Endothelial cell of umbilical vein (primary cell): Measurements from ENCODE around the gene SLC7A8. TPM values are rescaled to one million over a fixed set of nuclear protein-coding genes. Genes with fewer than 3 reads are reported as not detected.

ENCODE experiments used
- BruUV-seq: library from RNA; stranded (reverse); fragments of 400-500 nt; replicated peaks from 2 replicates; lab custom pipeline; 2021; lab: Mats Ljungman, UMichigan
- CTCF ChIA-PET: fragments of 300-600, 350-600 bp; sonication (Branson Sonifier 250); formaldehyde crosslinking; loops from one replicate; lab custom pipeline; 2021; ENCODE audit warnings: antibody characterized with exemption, inconsistent platforms; lab: Charles Lee
- POLR2A ChIA-PET: fragments of 300-600, 350-600 bp; sonication (Branson Sonifier 250); formaldehyde crosslinking; loops from one replicate; lab custom pipeline; 2021; ENCODE audit warnings: antibody characterized with exemption, inconsistent platforms; lab: Charles Lee
- DNase-seq: peaks from one replicate; pipeline ENCODE4 v3.0.0-alpha.2; 2011; ENCODE audit warnings: low read depth, low spot score
- FAIRE-seq: peaks from 2 replicates; lab custom pipeline; 2011; peaks lifted over from hg19 to GRCh38; lab: Jason Lieb, UNC
- H2AFZ ChIP-seq: 2 replicates; pipeline ENCODE4 v1.6.0; 2012; ENCODE audit warnings: low read depth, low read length, control low read depth, inconsistent platforms
- H3K27ac ChIP-seq: 2 replicates; pipeline ENCODE4 v1.5.1; 2011; ENCODE audit warnings: low read depth, mild to moderate bottlenecking, control low read depth, low read length, moderate library complexity; ENCODE audit not compliant: insufficient read depth
- H3K27me3 ChIP-seq, 2 experiments: 2 replicates each; pipeline versions ENCODE4 v1.6.0 to v1.6.1; 2011; ENCODE audit warnings: low read length in 2 of 2, mixed read lengths in 1 of 2; ENCODE audit not compliant: control insufficient read depth in 2 of 2, insufficient read depth in 2 of 2
- H3K36me3 ChIP-seq, 2 experiments: 2 replicates in 1 of 2; 3 replicates in 1 of 2; pipeline ENCODE4 v1.5.1; 2011; ENCODE audit warnings: low read length in 2 of 2, mild to moderate bottlenecking in 1 of 2, moderate library complexity in 1 of 2; ENCODE audit not compliant: control insufficient read depth in 2 of 2, insufficient read depth in 2 of 2; ENCODE audit errors: extremely low read depth in 1 of 2
- H3K4me1 ChIP-seq: 3 replicates; pipeline ENCODE4 v1.5.1; 2011; ENCODE audit warnings: mild to moderate bottlenecking, low read length; ENCODE audit not compliant: control insufficient read depth, insufficient read depth; ENCODE audit errors: extremely low read depth
- H3K4me2 ChIP-seq: 2 replicates; pipeline ENCODE4 v1.6.1; 2011; ENCODE audit warnings: low read length, control low read depth, mixed read lengths; ENCODE audit not compliant: insufficient read depth
- H3K4me3 ChIP-seq, 3 experiments: fragments of 200-600 bp in 1 of 3; sonication (generic), shearing (Covaris generic) in 1 of 3; replicated peaks in 1 of 3; 2 replicates each; pipeline ENCODE4 v1.5.1; 2011 to 2016; ENCODE audit warnings: control low read depth in 3 of 3, low read length in 3 of 3, mild to moderate bottlenecking in 2 of 3, inconsistent platforms in 1 of 3, low read depth in 1 of 3, moderate library complexity in 1 of 3; ENCODE audit not compliant: insufficient read depth in 1 of 3
- H3K79me2 ChIP-seq: 2 replicates; pipeline ENCODE4 v1.6.0; 2012; ENCODE audit warnings: low read length, inconsistent platforms; ENCODE audit not compliant: control insufficient read depth, insufficient read depth
- H3K9ac ChIP-seq: replicated peaks from 2 replicates; pipeline ENCODE3; 2011; ENCODE audit warnings: low read length, control low read depth; ENCODE audit not compliant: insufficient read depth; ENCODE audit errors: extremely low read depth
- H3K9me1 ChIP-seq: replicated peaks from 3 replicates; pipeline ENCODE4 v1.6.0; 2011; ENCODE audit warnings: mild to moderate bottlenecking, low read length; ENCODE audit not compliant: control insufficient read depth, insufficient read depth; ENCODE audit errors: extremely low read depth
- H3K9me3 ChIP-seq: replicated peaks from 2 replicates; pipeline ENCODE4 v1.5.1; 2012; ENCODE audit warnings: low read length, inconsistent platforms; ENCODE audit not compliant: control insufficient read depth, insufficient read depth
- H4K20me1 ChIP-seq: replicated peaks from 2 replicates; pipeline ENCODE3; 2011; ENCODE audit warnings: mild to moderate bottlenecking, low read length; ENCODE audit not compliant: control insufficient read depth, insufficient read depth; ENCODE audit errors: extremely low read depth
- EZH2 ChIP-seq: IDR thresholded peaks from 2 replicates; pipeline ENCODE4 v1.6.1; 2012; ENCODE audit warnings: borderline replicate concordance, low read depth, mild to moderate bottlenecking, moderate library complexity, low read length, inconsistent platforms; ENCODE audit not compliant: severe bottlenecking
- FOS ChIP-seq: IDR thresholded peaks from 2 replicates; pipeline ENCODE4 v1.6.1; 2011; ENCODE audit warnings: mild to moderate bottlenecking, low read length, moderate library complexity, borderline replicate concordance; ENCODE audit not compliant: insufficient read depth
- JUN ChIP-seq: IDR thresholded peaks from 2 replicates; pipeline ENCODE4 v1.6.1; 2011; ENCODE audit warnings: borderline replicate concordance, low read depth; ENCODE audit not compliant: insufficient read length, insufficient read depth
- MYC ChIP-seq: IDR thresholded peaks from one replicate; pipeline ENCODE4 v1.6.1; 2011; ENCODE audit warnings: mild to moderate bottlenecking, low read depth, low read length
- POLR2AphosphoS5 ChIP-seq: IDR thresholded peaks from 2 replicates; pipeline ENCODE4 v1.6.1; 2012; ENCODE audit warnings: low read depth, mild to moderate bottlenecking, control low read depth, low read length, moderate library complexity; ENCODE audit not compliant: insufficient read depth
- dilution Hi-C: fragments of 300-500 bp; cut with MboI; formaldehyde crosslinking; loops from one replicate; pipeline ENCODE4 v1.15.0; 2019; ENCODE audit warnings: low sequenced_read_pairs; ENCODE audit not compliant: extremely low pct_ligation_motif_present
- intact Hi-C: fragments of 100-400 bp; cut with micrococcal nuclease; formaldehyde crosslinking; loops from one replicate; pipeline ENCODE4 v1.10.0; 2022
- polyA plus RNA-seq, 4 experiments: library from polyadenylated mRNA; depleted of rRNA in 3 of 4; stranded (reverse) in 3 of 4; unstranded in 1 of 4; fragments of >200 nt; gene quantifications; 2 replicates each; pipeline versions ENCODE4 v1.2.1 to v1.2.3, GENCODE V29; 2011 to 2012; ENCODE audit warnings: missing spikeins in 1 of 4
- total RNA-seq: library from RNA; stranded (reverse); gene quantifications from 2 replicates; pipeline ENCODE4 v1.2.3, GENCODE V29; 2021
- TF ChIP-seq, protein P1 (sequence below), 2 donors: IDR thresholded peaks; 1 replicate in 1 of 2; 2 replicates in 1 of 2; pipeline ENCODE4 v1.5.1; 2011; ENCODE audit warnings: low read length in 2 of 2, mild to moderate bottlenecking in 2 of 2, moderate library complexity in 2 of 2, control low read depth in 1 of 2, inconsistent platforms in 1 of 2, low read depth in 1 of 2; ENCODE audit not compliant: insufficient read depth in 1 of 2; ENCODE audit errors: extremely low read depth in 1 of 2
- TF ChIP-seq, protein P2 (sequence below): IDR thresholded peaks from 2 replicates; pipeline ENCODE4 v1.6.1; 2011; ENCODE audit not compliant: insufficient read depth, insufficient read length

Gene SLC7A8
- total and polyA plus RNA-seq, 2 donors (not counting 3 experiments of a cell fraction or from before 2014, with no cell fraction given): 0.76 to 1.1 TPM

DNA sequence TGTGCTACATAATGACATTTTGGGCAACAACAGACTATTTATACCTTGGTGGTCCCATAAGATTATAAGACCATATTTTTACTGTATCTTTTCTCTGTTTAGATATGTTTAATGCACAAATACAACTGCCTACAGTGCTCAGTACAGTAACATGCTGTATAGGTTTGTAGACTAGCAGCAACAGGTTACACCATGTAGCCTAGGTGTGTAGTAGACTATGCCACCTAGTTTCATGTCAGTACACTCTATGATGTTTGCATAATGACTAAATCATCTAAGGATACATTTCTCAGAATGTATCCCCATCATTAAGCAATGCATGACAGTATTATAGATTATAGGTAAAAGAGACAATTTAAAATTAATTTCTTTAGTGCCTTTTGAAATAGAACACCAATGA lies 33.7 kb downstream of the SLC7A8 start:
- POLR2A ChIA-PET: no interaction called here
- CTCF ChIA-PET: interaction anchor here (2.6 kb wide), 1 partner anchor 29 kb away, joined by 24 read pairs; no protein-coding TSS in a partner anchor
- DNase-seq (no peak), FAIRE-seq (peak; percentile 4)
- H3K4me1 ChIP-seq: peaks cover 6% of the 10 kb centered on the region
- no peaks in the 10 kb centered on the region for H3K9me1 ChIP-seq
- no peaks in the 10 kb centered on the region for H3K36me3 ChIP-seq
- no peaks in the 10 kb centered on the region for H3K9me3 ChIP-seq
- H3K4me2 ChIP-seq: no peak overlapping the region
- H3K4me3 ChIP-seq: no peak overlapping the region
- no peak overlapping the region for H2AFZ ChIP-seq
- H3K79me2 ChIP-seq: no peaks in the 10 kb centered on the region
- no peak overlapping the region for H3K9ac ChIP-seq
- no peaks in the 10 kb centered on the region for H4K20me1 ChIP-seq
- no TSS peak for BruUV-seq
- intact Hi-C loops (no loop called here), dilution Hi-C loops (no loop called here)
- H3K27ac ChIP-seq: no peak overlapping the region
- TF ChIP-seq, protein P1, sequence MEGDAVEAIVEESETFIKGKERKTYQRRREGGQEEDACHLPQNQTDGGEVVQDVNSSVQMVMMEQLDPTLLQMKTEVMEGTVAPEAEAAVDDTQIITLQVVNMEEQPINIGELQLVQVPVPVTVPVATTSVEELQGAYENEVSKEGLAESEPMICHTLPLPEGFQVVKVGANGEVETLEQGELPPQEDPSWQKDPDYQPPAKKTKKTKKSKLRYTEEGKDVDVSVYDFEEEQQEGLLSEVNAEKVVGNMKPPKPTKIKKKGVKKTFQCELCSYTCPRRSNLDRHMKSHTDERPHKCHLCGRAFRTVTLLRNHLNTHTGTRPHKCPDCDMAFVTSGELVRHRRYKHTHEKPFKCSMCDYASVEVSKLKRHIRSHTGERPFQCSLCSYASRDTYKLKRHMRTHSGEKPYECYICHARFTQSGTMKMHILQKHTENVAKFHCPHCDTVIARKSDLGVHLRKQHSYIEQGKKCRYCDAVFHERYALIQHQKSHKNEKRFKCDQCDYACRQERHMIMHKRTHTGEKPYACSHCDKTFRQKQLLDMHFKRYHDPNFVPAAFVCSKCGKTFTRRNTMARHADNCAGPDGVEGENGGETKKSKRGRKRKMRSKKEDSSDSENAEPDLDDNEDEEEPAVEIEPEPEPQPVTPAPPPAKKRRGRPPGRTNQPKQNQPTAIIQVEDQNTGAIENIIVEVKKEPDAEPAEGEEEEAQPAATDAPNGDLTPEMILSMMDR (IDR thresholded peaks at IDR 0.05; ENCODE audit: extremely low read depth in 1 of 2, insufficient read depth in 1 of 2, low read depth in 1 of 2, low read length in 2 of 2): no peak
- TF ChIP-seq, protein P2, sequence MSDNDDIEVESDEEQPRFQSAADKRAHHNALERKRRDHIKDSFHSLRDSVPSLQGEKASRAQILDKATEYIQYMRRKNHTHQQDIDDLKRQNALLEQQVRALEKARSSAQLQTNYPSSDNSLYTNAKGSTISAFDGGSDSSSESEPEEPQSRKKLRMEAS: no peak
- TF ChIP-seq EZH2 (no peak), JUN (no peak), MYC (no peak), FOS (no peak), POLR2AphosphoS5 (no peak)
- H3K27me3 ChIP-seq: no peaks in the 10 kb centered on the region
